ENCODE results near the gene TRPM8. TPM values are rescaled to one million over a fixed set of nuclear protein-coding genes. Genes with fewer than 3 reads are reported as not detected.

Gene TRPM8
- polyA plus RNA-seq, 1 donor (not counting 4 experiments of a cell fraction or from before 2014, with no cell fraction given): 0.04 TPM

GRCh38 chr2:233996000-233996399, 78.8 kb downstream of the TRPM8 start:
- no peak overlapping the region for H3K27ac ChIP-seq (ENCODE audit: control insufficient read depth, insufficient read depth, low read length)
- H3K79me2 ChIP-seq (ENCODE audit: control insufficient read depth, insufficient read depth, low read length): no peaks in the 10 kb centered on the region
- H3K4me2 ChIP-seq (ENCODE audit: control insufficient read depth, extremely low read depth, insufficient read depth, low read depth, low read length): no peak overlapping the region
- no peak overlapping the region for H3K9ac ChIP-seq (ENCODE audit: control insufficient read depth, extremely low read depth, insufficient read depth, low read length)
- no peak for FAIRE-seq
- dilution Hi-C loops (cut with MboI; ENCODE audit: extremely low pct_ligation_motif_present, low sequenced_read_pairs): no loop called here
- H3K27me3 ChIP-seq (ENCODE audit: control insufficient read depth, extremely low read depth, insufficient read depth, low read length): no peaks in the 10 kb centered on the region
- H3K36me3 ChIP-seq (ENCODE audit: control insufficient read depth in 2 of 2, extremely low read depth in 1 of 2, insufficient read depth in 2 of 2, low read length in 2 of 2): no peaks in the 10 kb centered on the region
- H4K20me1 ChIP-seq (ENCODE audit: control insufficient read depth, extremely low read depth, insufficient read depth, low read length): no peaks in the 10 kb centered on the region
- H2AFZ ChIP-seq (ENCODE audit: control insufficient read depth, low read length): no peak overlapping the region
- no peak for DNase-seq (ENCODE audit: low read depth, low spot score)
- TF ChIP-seq CTCF (optimal IDR thresholded peaks at IDR 0.05 in 1 of 3, IDR thresholded peaks at IDR 0.05 in 1 of 3, conservative IDR thresholded peaks at IDR 0.05 in 1 of 3; ENCODE audit: extremely low read depth in 1 of 3, insufficient read depth in 2 of 3, low read length in 3 of 3): no peak
- TF ChIP-seq EZH2 (IDR thresholded peaks at IDR 0.05; ENCODE audit: low read length): no peak
- no peak overlapping the region for H3K4me3 ChIP-seq (ENCODE audit: control insufficient read depth in 2 of 3, extremely low read depth in 1 of 3, insufficient read depth in 2 of 3, low read depth in 1 of 3, low read length in 3 of 3)
- H3K9me1 ChIP-seq (ENCODE audit: control insufficient read depth, extremely low read depth, insufficient read depth, low read length): no peaks in the 10 kb centered on the region
- H3K4me1 ChIP-seq (ENCODE audit: control insufficient read depth, extremely low read depth, insufficient read depth, low read length): no peaks in the 10 kb centered on the region
- H3K9me3 ChIP-seq (ENCODE audit: control insufficient read depth, low read depth, low read length): no peaks in the 10 kb centered on the region

GRCh38 chr2:233996461-233996860, 79.3 kb downstream of the TRPM8 start:
- Histone ChIP-seq H4K20me1 (ENCODE audit: control insufficient read depth, extremely low read depth, insufficient read depth, low read length) (no peaks in the 10 kb centered on the region), H3K9ac (ENCODE audit: control insufficient read depth, extremely low read depth, insufficient read depth, low read length) (no peak overlapping the region), H3K36me3 (ENCODE audit: control insufficient read depth in 2 of 2, extremely low read depth in 1 of 2, insufficient read depth in 2 of 2, low read length in 2 of 2) (no peaks in the 10 kb centered on the region), H3K9me1 (ENCODE audit: control insufficient read depth, extremely low read depth, insufficient read depth, low read length) (no peaks in the 10 kb centered on the region), H3K27me3 (ENCODE audit: control insufficient read depth, extremely low read depth, insufficient read depth, low read length) (no peaks in the 10 kb centered on the region), H3K9me3 (ENCODE audit: control insufficient read depth, low read depth, low read length) (no peaks in the 10 kb centered on the region), H2AFZ (ENCODE audit: control insufficient read depth, low read length) (no peak overlapping the region), H3K4me3 (ENCODE audit: control insufficient read depth in 2 of 3, extremely low read depth in 1 of 3, insufficient read depth in 2 of 3, low read depth in 1 of 3, low read length in 3 of 3) (no peak overlapping the region), H3K79me2 (ENCODE audit: control insufficient read depth, insufficient read depth, low read length) (no peaks in the 10 kb centered on the region), H3K4me1 (ENCODE audit: control insufficient read depth, extremely low read depth, insufficient read depth, low read length) (no peaks in the 10 kb centered on the region), H3K27ac (ENCODE audit: control insufficient read depth, insufficient read depth, low read length) (no peak overlapping the region), H3K4me2 (ENCODE audit: control insufficient read depth, extremely low read depth, insufficient read depth, low read depth, low read length) (no peak overlapping the region)
- TF ChIP-seq CTCF (optimal IDR thresholded peaks at IDR 0.05 in 1 of 3, IDR thresholded peaks at IDR 0.05 in 1 of 3, conservative IDR thresholded peaks at IDR 0.05 in 1 of 3; ENCODE audit: extremely low read depth in 1 of 3, insufficient read depth in 2 of 3, low read length in 3 of 3): no peak
- TF ChIP-seq EZH2 (IDR thresholded peaks at IDR 0.05; ENCODE audit: low read length): no peak
- dilution Hi-C loops (cut with MboI; ENCODE audit: extremely low pct_ligation_motif_present, low sequenced_read_pairs): no loop called here
- DNase-seq (ENCODE audit: low read depth, low spot score) (no peak), FAIRE-seq (no peak)

Data from keratinocyte (primary cell).